Thoracic aorta (tissue), 2 donors: ENCODE results near the gene PMPCA. TPM values are rescaled to one million over a fixed set of nuclear protein-coding genes. Genes with fewer than 3 reads are reported as not detected.

Source experiments
- ATAC-seq: fragments of 150-250 bp; one replicate; pipeline ENCODE4 v1.8.0; 2017; ENCODE audit warnings: low read depth; ENCODE audit not compliant: insufficient number of reproducible peaks, low FRiP score
- DNase-seq: peaks from one replicate; pipeline ENCODE4 v3.0.0-alpha.2; 2020; ENCODE audit warnings: low spot score
- H3K27ac ChIP-seq, 2 donors: fragments of 200-600 bp; sonication (generic); 1 replicate in 1 of 2; 2 replicates in 1 of 2; pipeline ENCODE4 v1.5.1; 2016; ENCODE audit warnings: mild to moderate bottlenecking in 2 of 2, moderate library complexity in 2 of 2
- H3K27me3 ChIP-seq: fragments of 200-600 bp; sonication (generic); replicated peaks from 2 replicates; pipeline ENCODE4 v1.6.0; 2016; ENCODE audit warnings: mild to moderate bottlenecking; ENCODE audit not compliant: insufficient read depth
- H3K36me3 ChIP-seq: fragments of 200-600 bp; sonication (generic); one replicate; pipeline ENCODE4 v1.5.1; 2016
- H3K4me1 ChIP-seq, 2 donors: fragments of 200-600 bp; sonication (generic); 1 replicate in 1 of 2; 2 replicates in 1 of 2; pipeline versions ENCODE4 v1.5.1 to v1.6.0; 2016; ENCODE audit warnings: low read depth in 2 of 2, mild to moderate bottlenecking in 1 of 2; ENCODE audit not compliant: control insufficient read depth in 1 of 2
- H3K4me3 ChIP-seq: fragments of 200-600 bp; sonication (generic); 2 replicates; pipeline ENCODE4 v1.5.1; 2016; ENCODE audit warnings: mild to moderate bottlenecking
- H3K9me3 ChIP-seq: fragments of 200-600 bp; sonication (generic); 2 replicates; pipeline ENCODE4 v1.5.1; 2016
- CTCF ChIP-seq: fragments of 200-600 bp; sonication (generic); IDR thresholded peaks from one replicate; pipeline ENCODE4 v1.5.1; 2019; ENCODE audit warnings: antibody characterized with exemption
- total RNA-seq, 2 donors: library from RNA; depleted of rRNA; stranded (reverse); fragments of >200 nt; gene quantifications; one replicate each; pipeline versions ENCODE4 v1.1.0 to v1.2.3, GENCODE V29; 2016

The PMPCA gene
- total RNA-seq, 2 donors from 2014 or later = 28.7 to 43.0 TPM

DNA sequence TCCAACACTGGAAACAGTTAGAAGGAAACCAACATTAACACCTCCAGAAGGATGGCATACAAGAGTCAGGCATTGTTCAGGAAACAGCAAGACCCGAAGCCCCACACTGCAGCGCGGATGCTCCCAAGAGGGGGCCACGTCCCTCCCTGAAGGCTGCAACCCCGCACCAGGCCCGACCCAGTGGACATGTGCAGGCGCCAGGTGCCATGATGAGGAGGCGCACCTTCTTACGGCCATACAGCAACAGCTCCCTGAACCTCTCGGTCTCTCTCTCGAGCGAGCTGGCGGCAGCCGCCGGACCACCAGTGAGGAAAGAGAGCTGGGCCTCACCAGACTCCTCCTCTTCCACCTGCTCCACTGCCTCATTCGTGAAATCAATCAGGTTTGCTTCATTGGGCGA lies 52.2 kb downstream of the PMPCA start:
- TF ChIP-seq CTCF = no peak
- Histone ChIP-seq H3K9me3 (no peaks in the 10 kb centered on the region), H3K4me3 (no peak overlapping the region), H3K27ac (no peak overlapping the region), H3K27me3 (no peaks in the 10 kb centered on the region), H3K4me1 (no peaks in the 10 kb centered on the region), H3K36me3 (peaks cover 94% of the 10 kb centered on the region)
- no peak for ATAC-seq
- DNase-seq = no peak

- peaks cover 88% of the 10 kb centered on the region for H3K36me3 ChIP-seq
- no peak for ATAC-seq
These were observed 53.1 kb downstream of the PMPCA start for GRCh38 chr9:136463578-136463977.

DNA sequence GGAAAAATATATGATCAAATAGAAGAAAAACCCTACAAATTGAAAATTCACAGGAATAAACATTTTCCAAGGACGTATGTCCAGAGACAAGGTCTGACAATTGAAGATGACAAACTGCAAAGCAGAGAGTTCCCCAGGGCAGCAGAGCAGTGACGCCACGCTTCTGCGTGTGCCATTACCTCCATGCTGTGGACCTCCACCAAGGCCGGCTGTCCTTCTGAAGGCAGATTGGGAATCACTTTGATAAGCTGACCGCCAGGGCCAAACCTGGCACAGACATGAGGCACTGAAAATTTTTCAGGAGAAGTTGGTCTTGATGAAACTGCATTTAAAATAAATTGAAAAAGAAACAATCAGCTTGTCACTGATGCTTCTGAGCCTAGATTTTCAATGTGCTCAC lies 53.8 kb downstream of the PMPCA start:
- no peaks in the 10 kb centered on the region for H3K4me1 ChIP-seq
- ATAC-seq (no peak), DNase-seq (no peak)
- H3K9me3 ChIP-seq = no peaks in the 10 kb centered on the region
- no peaks in the 10 kb centered on the region for H3K27me3 ChIP-seq
- no peak overlapping the region for H3K27ac ChIP-seq
- H3K4me3 ChIP-seq = no peak overlapping the region
- H3K36me3 ChIP-seq = peaks cover 81% of the 10 kb centered on the region
- TF ChIP-seq CTCF = no peak

More at GRCh38 chr9:136463578-136463977, 53.1 kb downstream of the PMPCA start:
- no peak overlapping the region for H3K4me3 ChIP-seq
- H3K27me3 ChIP-seq = no peaks in the 10 kb centered on the region
- no peak for DNase-seq
- no peak overlapping the region for H3K27ac ChIP-seq
- H3K4me1 ChIP-seq = no peaks in the 10 kb centered on the region
- H3K9me3 ChIP-seq = no peaks in the 10 kb centered on the region
- no peak for TF ChIP-seq CTCF

DNA sequence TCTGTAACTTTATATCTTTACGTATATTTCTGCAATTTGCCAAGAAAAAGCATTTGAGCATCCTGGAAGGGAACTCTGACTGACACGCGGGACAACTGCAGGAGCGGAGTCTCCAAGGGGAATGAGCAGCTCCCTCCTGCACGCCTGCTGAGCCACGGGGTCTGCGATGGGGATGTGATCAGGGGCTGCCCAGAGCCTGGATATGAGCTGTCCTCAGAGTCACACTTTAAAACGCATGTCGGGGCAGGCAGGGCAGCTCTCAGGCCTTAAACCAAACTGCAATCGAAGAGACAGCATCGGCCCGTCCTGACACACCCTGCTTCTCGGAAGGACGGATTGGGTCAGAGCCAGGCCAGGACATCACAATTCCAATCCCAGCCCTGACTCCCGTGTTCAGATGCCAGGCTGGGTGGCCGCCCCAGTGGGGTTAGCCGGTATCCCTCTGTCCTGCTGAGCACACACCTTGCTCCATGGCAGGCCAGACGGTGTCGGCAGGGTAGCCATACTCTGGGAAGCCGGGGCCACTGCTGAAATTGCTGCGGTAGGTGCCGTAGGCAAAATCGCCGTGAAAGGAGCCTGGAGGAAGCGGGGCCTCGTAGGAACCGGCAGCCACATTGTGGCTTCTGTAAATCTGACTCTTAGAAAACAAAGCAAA lies 55.2 kb downstream of the PMPCA start:
- DNase-seq (no peak), ATAC-seq (no peak)
- Histone ChIP-seq H3K36me3 (peaks cover 80% of the 10 kb centered on the region), H3K27me3 (no peaks in the 10 kb centered on the region), H3K4me1 (no peaks in the 10 kb centered on the region), H3K9me3 (no peaks in the 10 kb centered on the region), H3K4me3 (no peak overlapping the region), H3K27ac (no peak overlapping the region)
- TF ChIP-seq CTCF = no peak

GRCh38 chr9:136466155-136466541 lies 55.7 kb downstream of the PMPCA start:
- Histone ChIP-seq H3K4me1 (no peaks in the 10 kb centered on the region), H3K36me3 (peaks cover 80% of the 10 kb centered on the region), H3K4me3 (no peak overlapping the region), H3K9me3 (no peaks in the 10 kb centered on the region), H3K27me3 (no peaks in the 10 kb centered on the region), H3K27ac (no peak overlapping the region)
- ATAC-seq = no peak
- DNase-seq = no peak
- no peak for TF ChIP-seq CTCF
